HEK293 (cell line): ENCODE measurements around the gene GPR84.

Experiments used
- GLI4 ChIP-seq: fragments of 450-650 bp; formaldehyde crosslinking; IDR thresholded peaks from 2 replicates; pipeline ENCODE4 v1.5.1; 2016; ENCODE audit warnings: missing biosample characterization, missing genetic modification characterization
- GLIS2 ChIP-seq: fragments of 450-650 bp; formaldehyde crosslinking; IDR thresholded peaks from 2 replicates; pipeline ENCODE4 v1.5.1; 2016; ENCODE audit warnings: missing biosample characterization, missing genetic modification characterization
- HOXD13 ChIP-seq: sonication (generic); formaldehyde crosslinking; IDR thresholded peaks from 2 replicates; pipeline ENCODE4 v1.8.0; 2022; ENCODE audit warnings: missing genetic modification reagents, borderline replicate concordance
- YY2 ChIP-seq: fragments of 450-650 bp; formaldehyde crosslinking; IDR thresholded peaks from 2 replicates; pipeline ENCODE4 v1.5.1; 2016; ENCODE audit warnings: missing biosample characterization, missing genetic modification characterization
- ZBTB7A ChIP-seq: fragments of 450-650 bp; formaldehyde crosslinking; IDR thresholded peaks from 2 replicates; pipeline ENCODE4 v1.5.1; 2016; ENCODE audit warnings: low read depth, missing biosample characterization, missing genetic modification characterization
- ZNF19 ChIP-seq: fragments of 450-650 bp; formaldehyde crosslinking; IDR thresholded peaks from 2 replicates; pipeline ENCODE4; 2016; ENCODE audit warnings: missing biosample characterization, missing genetic modification characterization, low read depth
- ZNF221 ChIP-seq: fragments of 450-650 bp; formaldehyde crosslinking; IDR thresholded peaks from 2 replicates; pipeline ENCODE4 v1.5.1; 2017; ENCODE audit warnings: missing biosample characterization, missing genetic modification characterization, borderline replicate concordance
- ZNF248 ChIP-seq: fragments of 450-650 bp; formaldehyde crosslinking; IDR thresholded peaks from 2 replicates; pipeline ENCODE4 v1.5.1; 2017; ENCODE audit warnings: missing biosample characterization, missing genetic modification characterization
- ZNF335 ChIP-seq: fragments of 450-650 bp; formaldehyde crosslinking; conservative IDR thresholded peaks from 2 replicates; pipeline ENCODE4 v1.5.1; 2016; ENCODE audit warnings: missing biosample characterization, missing genetic modification characterization
- ZNF530 ChIP-seq: fragments of 450-650 bp; formaldehyde crosslinking; IDR thresholded peaks from 2 replicates; pipeline ENCODE4 v1.5.1; 2016; ENCODE audit warnings: low read depth, missing biosample characterization, missing genetic modification characterization
- ZNF548 ChIP-seq: fragments of 450-650 bp; formaldehyde crosslinking; IDR thresholded peaks from 2 replicates; pipeline ENCODE4 v1.5.1; 2016; ENCODE audit warnings: missing biosample characterization, missing genetic modification characterization
- ZNF549 ChIP-seq: fragments of 450-650 bp; IDR thresholded peaks from 2 replicates; pipeline ENCODE4 v1.5.1; 2018; ENCODE audit warnings: missing biosample characterization, missing genetic modification characterization, mild to moderate bottlenecking, inconsistent platforms, moderate library complexity
- ZNF600 ChIP-seq: fragments of 450-650 bp; formaldehyde crosslinking; IDR thresholded peaks from 2 replicates; pipeline ENCODE4 v1.5.1; 2016; ENCODE audit warnings: missing biosample characterization, missing genetic modification characterization
- ZNF621 ChIP-seq: fragments of 450-650 bp; formaldehyde crosslinking; IDR thresholded peaks from 2 replicates; pipeline ENCODE4 v1.5.1; 2017; ENCODE audit warnings: missing biosample characterization, missing genetic modification characterization
- ZNF624 ChIP-seq: fragments of 450-650 bp; formaldehyde crosslinking; IDR thresholded peaks from 2 replicates; pipeline ENCODE4 v1.5.1; 2017; ENCODE audit warnings: missing biosample characterization, missing genetic modification characterization
- ZNF670 ChIP-seq: fragments of 450-650 bp; formaldehyde crosslinking; IDR thresholded peaks from 2 replicates; pipeline ENCODE4 v1.5.1; 2016; ENCODE audit warnings: missing biosample characterization, missing genetic modification characterization, low read depth
- ZNF747 ChIP-seq: fragments of 450-650 bp; formaldehyde crosslinking; IDR thresholded peaks from 2 replicates; pipeline ENCODE4 v1.5.1; 2016; ENCODE audit warnings: missing biosample characterization, missing genetic modification characterization
- ZNF776 ChIP-seq: fragments of 450-650 bp; formaldehyde crosslinking; IDR thresholded peaks from 2 replicates; pipeline ENCODE4 v1.5.0; 2017; ENCODE audit warnings: missing biosample characterization, missing genetic modification characterization, borderline replicate concordance
- ZNF843 ChIP-seq: fragments of 450-650 bp; formaldehyde crosslinking; IDR thresholded peaks from 2 replicates; pipeline ENCODE4 v1.5.1; 2016; ENCODE audit warnings: missing biosample characterization, missing genetic modification characterization
- ZXDB ChIP-seq: fragments of 450-650 bp; formaldehyde crosslinking; IDR thresholded peaks from 2 replicates; pipeline ENCODE4 v1.5.1; 2016; ENCODE audit warnings: missing biosample characterization, missing genetic modification characterization
- TF ChIP-seq, protein P1 (sequence below): fragments of 450-650 bp; formaldehyde crosslinking; IDR thresholded peaks from 2 replicates; pipeline ENCODE4 v1.5.1; 2016; ENCODE audit warnings: missing biosample characterization, missing genetic modification characterization
- TF ChIP-seq, protein P2 (sequence below): fragments of 450-650 bp; formaldehyde crosslinking; IDR thresholded peaks from 2 replicates; pipeline ENCODE4 v1.5.1; 2016; ENCODE audit warnings: missing biosample characterization, missing genetic modification characterization
- TF ChIP-seq, protein P3 (sequence below): fragments of 450-650 bp; formaldehyde crosslinking; IDR thresholded peaks from 2 replicates; pipeline ENCODE4 v1.5.1; 2016; ENCODE audit warnings: missing biosample characterization, missing genetic modification characterization
- TF ChIP-seq, protein P4 (sequence below): fragments of 450-650 bp; formaldehyde crosslinking; IDR thresholded peaks from 2 replicates; pipeline ENCODE4 v1.5.1; 2016; ENCODE audit warnings: missing biosample characterization, missing genetic modification characterization, borderline replicate concordance
- TF ChIP-seq, protein P5 (sequence below): fragments of 450-650 bp; formaldehyde crosslinking; IDR thresholded peaks from 2 replicates; pipeline ENCODE4 v1.5.1; 2017; ENCODE audit warnings: missing biosample characterization, missing genetic modification characterization
- TF ChIP-seq, protein P6 (sequence below): fragments of 450-650 bp; formaldehyde crosslinking; IDR thresholded peaks from 2 replicates; pipeline ENCODE4 v1.5.1; 2017; ENCODE audit warnings: missing biosample characterization, mild to moderate bottlenecking, missing genetic modification characterization, moderate library complexity

The GPR84 gene

DNA sequence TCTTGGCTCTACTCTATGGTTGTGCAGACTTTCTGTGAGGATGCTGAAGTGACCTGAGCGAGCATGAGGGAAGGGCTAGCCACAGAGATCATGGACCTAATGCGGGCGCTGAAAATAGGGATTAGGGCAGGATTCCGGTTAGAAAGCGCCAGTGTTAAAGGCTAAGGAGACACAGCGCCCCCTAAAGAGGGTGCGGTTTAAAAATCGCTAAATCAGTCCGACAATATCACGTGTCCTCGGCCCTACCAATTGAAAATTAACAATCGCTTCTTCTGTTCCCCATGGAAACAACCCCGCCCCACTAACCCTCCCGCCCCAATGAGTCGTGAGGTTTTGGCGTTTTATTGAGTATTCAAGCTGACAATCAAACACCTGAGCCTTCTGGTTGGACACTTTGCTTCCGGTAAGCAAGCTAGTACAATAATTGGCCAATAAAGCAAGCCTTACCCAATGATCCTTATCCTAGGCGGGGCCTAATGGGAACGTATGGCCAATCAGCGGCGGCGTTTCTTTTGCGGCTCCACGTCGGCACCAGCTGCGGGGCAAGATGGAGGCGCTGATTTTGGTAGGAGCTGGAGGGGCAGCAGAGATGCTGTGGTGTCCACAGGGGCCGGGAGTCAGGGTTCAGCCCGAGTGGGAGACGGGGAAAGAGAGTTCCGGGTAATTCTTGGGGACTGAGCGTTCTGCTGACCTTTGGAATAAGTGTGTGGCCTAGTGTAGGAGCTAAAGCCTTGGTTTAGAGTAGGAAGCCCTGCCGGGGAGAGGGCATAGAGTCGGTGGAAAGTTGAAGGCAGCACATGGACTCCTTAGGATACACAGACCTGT lies 39.5 kb downstream of the GPR84 start, which contains the start of gene COPZ1 (continued):
- TF ChIP-seq, protein P1, sequence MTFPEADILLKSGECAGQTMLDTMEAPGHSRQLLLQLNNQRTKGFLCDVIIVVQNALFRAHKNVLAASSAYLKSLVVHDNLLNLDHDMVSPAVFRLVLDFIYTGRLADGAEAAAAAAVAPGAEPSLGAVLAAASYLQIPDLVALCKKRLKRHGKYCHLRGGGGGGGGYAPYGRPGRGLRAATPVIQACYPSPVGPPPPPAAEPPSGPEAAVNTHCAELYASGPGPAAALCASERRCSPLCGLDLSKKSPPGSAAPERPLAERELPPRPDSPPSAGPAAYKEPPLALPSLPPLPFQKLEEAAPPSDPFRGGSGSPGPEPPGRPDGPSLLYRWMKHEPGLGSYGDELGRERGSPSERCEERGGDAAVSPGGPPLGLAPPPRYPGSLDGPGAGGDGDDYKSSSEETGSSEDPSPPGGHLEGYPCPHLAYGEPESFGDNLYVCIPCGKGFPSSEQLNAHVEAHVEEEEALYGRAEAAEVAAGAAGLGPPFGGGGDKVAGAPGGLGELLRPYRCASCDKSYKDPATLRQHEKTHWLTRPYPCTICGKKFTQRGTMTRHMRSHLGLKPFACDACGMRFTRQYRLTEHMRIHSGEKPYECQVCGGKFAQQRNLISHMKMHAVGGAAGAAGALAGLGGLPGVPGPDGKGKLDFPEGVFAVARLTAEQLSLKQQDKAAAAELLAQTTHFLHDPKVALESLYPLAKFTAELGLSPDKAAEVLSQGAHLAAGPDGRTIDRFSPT (tag by site-specific recombination), result no peak
- TF ChIP-seq ZNF221 (tag by site-specific recombination) (no peak), ZNF670 (no peak), ZBTB7A (tag by site-specific recombination) (no peak), ZNF776 (tag by site-specific recombination) (no peak), YY2 (tag by site-specific recombination) (peak; percentile 77), HOXD13 (CRISPR knock-in tag) (peak; percentile 75; the same call in 1 of the 2 replicates), ZNF19 (tag by site-specific recombination) (no peak), ZNF747 (tag by site-specific recombination) (no peak), GLIS2 (tag by site-specific recombination) (no peak), ZNF549 (tag by site-specific recombination) (no peak), ZNF621 (tag by site-specific recombination) (no peak), ZNF335 (tag by site-specific recombination) (peak; percentile 99), GLI4 (0 out of 2 replicates have a peak, but pooled peaks have one; percentile 25), ZNF530 (no peak), ZNF624 (tag by site-specific recombination) (no peak), ZNF548 (tag by site-specific recombination) (no peak), ZNF843 (tag by site-specific recombination) (no peak), ZXDB (peak; percentile 87), ZNF248 (tag by site-specific recombination) (no peak), ZNF600 (tag by site-specific recombination) (peak; percentile 75)
- TF ChIP-seq, protein P2, sequence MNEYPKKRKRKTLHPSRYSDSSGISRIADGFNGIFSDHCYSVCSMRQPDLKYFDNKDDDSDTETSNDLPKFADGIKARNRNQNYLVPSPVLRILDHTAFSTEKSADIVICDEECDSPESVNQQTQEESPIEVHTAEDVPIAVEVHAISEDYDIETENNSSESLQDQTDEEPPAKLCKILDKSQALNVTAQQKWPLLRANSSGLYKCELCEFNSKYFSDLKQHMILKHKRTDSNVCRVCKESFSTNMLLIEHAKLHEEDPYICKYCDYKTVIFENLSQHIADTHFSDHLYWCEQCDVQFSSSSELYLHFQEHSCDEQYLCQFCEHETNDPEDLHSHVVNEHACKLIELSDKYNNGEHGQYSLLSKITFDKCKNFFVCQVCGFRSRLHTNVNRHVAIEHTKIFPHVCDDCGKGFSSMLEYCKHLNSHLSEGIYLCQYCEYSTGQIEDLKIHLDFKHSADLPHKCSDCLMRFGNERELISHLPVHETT (tag by site-specific recombination), result peak; percentile 72; the same call in 1 of the 2 replicates
- TF ChIP-seq, protein P3, sequence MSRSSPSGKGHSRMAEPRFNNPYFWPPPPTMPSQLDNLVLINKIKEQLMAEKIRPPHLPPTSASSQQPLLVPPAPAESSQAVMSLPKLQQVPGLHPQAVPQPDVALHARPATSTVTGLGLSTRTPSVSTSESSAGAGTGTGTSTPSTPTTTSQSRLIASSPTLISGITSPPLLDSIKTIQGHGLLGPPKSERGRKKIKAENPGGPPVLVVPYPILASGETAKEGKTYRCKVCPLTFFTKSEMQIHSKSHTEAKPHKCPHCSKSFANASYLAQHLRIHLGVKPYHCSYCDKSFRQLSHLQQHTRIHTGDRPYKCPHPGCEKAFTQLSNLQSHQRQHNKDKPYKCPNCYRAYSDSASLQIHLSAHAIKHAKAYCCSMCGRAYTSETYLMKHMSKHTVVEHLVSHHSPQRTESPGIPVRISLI, result no peak
- TF ChIP-seq, protein P4, sequence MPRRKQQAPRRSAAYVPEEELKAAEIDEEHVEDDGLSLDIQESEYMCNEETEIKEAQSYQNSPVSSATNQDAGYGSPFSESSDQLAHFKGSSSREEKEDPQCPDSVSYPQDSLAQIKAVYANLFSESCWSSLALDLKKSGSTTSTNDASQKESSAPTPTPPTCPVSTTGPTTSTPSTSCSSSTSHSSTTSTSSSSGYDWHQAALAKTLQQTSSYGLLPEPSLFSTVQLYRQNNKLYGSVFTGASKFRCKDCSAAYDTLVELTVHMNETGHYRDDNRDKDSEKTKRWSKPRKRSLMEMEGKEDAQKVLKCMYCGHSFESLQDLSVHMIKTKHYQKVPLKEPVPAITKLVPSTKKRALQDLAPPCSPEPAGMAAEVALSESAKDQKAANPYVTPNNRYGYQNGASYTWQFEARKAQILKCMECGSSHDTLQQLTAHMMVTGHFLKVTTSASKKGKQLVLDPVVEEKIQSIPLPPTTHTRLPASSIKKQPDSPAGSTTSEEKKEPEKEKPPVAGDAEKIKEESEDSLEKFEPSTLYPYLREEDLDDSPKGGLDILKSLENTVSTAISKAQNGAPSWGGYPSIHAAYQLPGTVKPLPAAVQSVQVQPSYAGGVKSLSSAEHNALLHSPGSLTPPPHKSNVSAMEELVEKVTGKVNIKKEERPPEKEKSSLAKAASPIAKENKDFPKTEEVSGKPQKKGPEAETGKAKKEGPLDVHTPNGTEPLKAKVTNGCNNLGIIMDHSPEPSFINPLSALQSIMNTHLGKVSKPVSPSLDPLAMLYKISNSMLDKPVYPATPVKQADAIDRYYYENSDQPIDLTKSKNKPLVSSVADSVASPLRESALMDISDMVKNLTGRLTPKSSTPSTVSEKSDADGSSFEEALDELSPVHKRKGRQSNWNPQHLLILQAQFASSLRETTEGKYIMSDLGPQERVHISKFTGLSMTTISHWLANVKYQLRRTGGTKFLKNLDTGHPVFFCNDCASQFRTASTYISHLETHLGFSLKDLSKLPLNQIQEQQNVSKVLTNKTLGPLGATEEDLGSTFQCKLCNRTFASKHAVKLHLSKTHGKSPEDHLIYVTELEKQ (tag by site-specific recombination), result 0 out of 2 replicates have a peak, but pooled peaks have one; percentile 47
- TF ChIP-seq, protein P5, sequence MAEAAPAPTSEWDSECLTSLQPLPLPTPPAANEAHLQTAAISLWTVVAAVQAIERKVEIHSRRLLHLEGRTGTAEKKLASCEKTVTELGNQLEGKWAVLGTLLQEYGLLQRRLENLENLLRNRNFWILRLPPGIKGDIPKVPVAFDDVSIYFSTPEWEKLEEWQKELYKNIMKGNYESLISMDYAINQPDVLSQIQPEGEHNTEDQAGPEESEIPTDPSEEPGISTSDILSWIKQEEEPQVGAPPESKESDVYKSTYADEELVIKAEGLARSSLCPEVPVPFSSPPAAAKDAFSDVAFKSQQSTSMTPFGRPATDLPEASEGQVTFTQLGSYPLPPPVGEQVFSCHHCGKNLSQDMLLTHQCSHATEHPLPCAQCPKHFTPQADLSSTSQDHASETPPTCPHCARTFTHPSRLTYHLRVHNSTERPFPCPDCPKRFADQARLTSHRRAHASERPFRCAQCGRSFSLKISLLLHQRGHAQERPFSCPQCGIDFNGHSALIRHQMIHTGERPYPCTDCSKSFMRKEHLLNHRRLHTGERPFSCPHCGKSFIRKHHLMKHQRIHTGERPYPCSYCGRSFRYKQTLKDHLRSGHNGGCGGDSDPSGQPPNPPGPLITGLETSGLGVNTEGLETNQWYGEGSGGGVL (tag by site-specific recombination), result no peak
- TF ChIP-seq, protein P6, sequence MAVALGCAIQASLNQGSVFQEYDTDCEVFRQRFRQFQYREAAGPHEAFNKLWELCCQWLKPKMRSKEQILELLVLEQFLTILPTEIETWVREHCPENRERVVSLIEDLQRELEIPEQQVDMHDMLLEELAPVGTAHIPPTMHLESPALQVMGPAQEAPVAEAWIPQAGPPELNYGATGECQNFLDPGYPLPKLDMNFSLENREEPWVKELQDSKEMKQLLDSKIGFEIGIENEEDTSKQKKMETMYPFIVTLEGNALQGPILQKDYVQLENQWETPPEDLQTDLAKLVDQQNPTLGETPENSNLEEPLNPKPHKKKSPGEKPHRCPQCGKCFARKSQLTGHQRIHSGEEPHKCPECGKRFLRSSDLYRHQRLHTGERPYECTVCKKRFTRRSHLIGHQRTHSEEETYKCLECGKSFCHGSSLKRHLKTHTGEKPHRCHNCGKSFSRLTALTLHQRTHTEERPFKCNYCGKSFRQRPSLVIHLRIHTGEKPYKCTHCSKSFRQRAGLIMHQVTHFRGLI, result no peak
